Measurements from ENCODE around the gene CCL27.

Gene CCL27

GRCh38 chr9:34665381-34666250 is 3.2 kb upstream of the CCL27 start:
- DNase-seq (ENCODE audit: insufficient read length, low spot score) (peak; percentile 79), FAIRE-seq (peak; percentile 87)

GRCh38 chr9:34665067-34665380 is 2.6 kb upstream of the CCL27 start:
- no peak for TF ChIP-seq POLR2A (IDR thresholded peaks at IDR 0.05; ENCODE audit: low read depth, low read length)
- no peak for TF ChIP-seq POLR2AphosphoS5 (IDR thresholded peaks at IDR 0.05; ENCODE audit: low read depth, low read length)
- TF ChIP-seq SPI1 (IDR thresholded peaks at IDR 0.05; ENCODE audit: low read depth, low read length), result no peak
- no peak for TF ChIP-seq POU2F2 (IDR thresholded peaks at IDR 0.05; ENCODE audit: low read depth, low read length)
- no peak for TF ChIP-seq TAF1 (IDR thresholded peaks at IDR 0.05; ENCODE audit: low read depth, low read length)
- no peak for TF ChIP-seq PAX5 (IDR thresholded peaks at IDR 0.05; ENCODE audit: insufficient read depth, low read length, severe bottlenecking)
- DNase-seq (ENCODE audit: insufficient read length, low spot score) (no peak), FAIRE-seq (no peak)

More at GRCh38 chr9:34665381-34666250, 3.2 kb upstream of the CCL27 start:
- no peak for TF ChIP-seq SPI1 (IDR thresholded peaks at IDR 0.05; ENCODE audit: low read depth, low read length)
- no peak for TF ChIP-seq POLR2A (IDR thresholded peaks at IDR 0.05; ENCODE audit: low read depth, low read length)
- no peak for TF ChIP-seq TAF1 (IDR thresholded peaks at IDR 0.05; ENCODE audit: low read depth, low read length)
- TF ChIP-seq POU2F2 (IDR thresholded peaks at IDR 0.05; ENCODE audit: low read depth, low read length), result no peak
- no peak for TF ChIP-seq PAX5 (IDR thresholded peaks at IDR 0.05; ENCODE audit: insufficient read depth, low read length, severe bottlenecking)
- TF ChIP-seq POLR2AphosphoS5 (IDR thresholded peaks at IDR 0.05; ENCODE audit: low read depth, low read length), result no peak

GRCh38 chr9:34664281-34665066 is 2.0 kb upstream of the CCL27 start:
- TF ChIP-seq SPI1 (IDR thresholded peaks at IDR 0.05; ENCODE audit: low read depth, low read length) (no peak), POLR2A (IDR thresholded peaks at IDR 0.05; ENCODE audit: low read depth, low read length) (no peak), POLR2AphosphoS5 (IDR thresholded peaks at IDR 0.05; ENCODE audit: low read depth, low read length) (no peak), POU2F2 (IDR thresholded peaks at IDR 0.05; ENCODE audit: low read depth, low read length) (no peak), PAX5 (IDR thresholded peaks at IDR 0.05; ENCODE audit: insufficient read depth, low read length, severe bottlenecking) (no peak), TAF1 (IDR thresholded peaks at IDR 0.05; ENCODE audit: low read depth, low read length) (no peak)
- DNase-seq (ENCODE audit: insufficient read length, low spot score), result peak; percentile 53
- peak; percentile 60 for FAIRE-seq

GRCh38 chr9:34663303-34663605 is 797 bp upstream of the CCL27 start:
- FAIRE-seq, result no peak
- DNase-seq (ENCODE audit: insufficient read length, low spot score), result no peak
- TF ChIP-seq POLR2A (IDR thresholded peaks at IDR 0.05; ENCODE audit: low read depth, low read length) (no peak), SPI1 (IDR thresholded peaks at IDR 0.05; ENCODE audit: low read depth, low read length) (no peak), POU2F2 (IDR thresholded peaks at IDR 0.05; ENCODE audit: low read depth, low read length) (no peak), POLR2AphosphoS5 (IDR thresholded peaks at IDR 0.05; ENCODE audit: low read depth, low read length) (no peak), TAF1 (IDR thresholded peaks at IDR 0.05; ENCODE audit: low read depth, low read length) (no peak), PAX5 (IDR thresholded peaks at IDR 0.05; ENCODE audit: insufficient read depth, low read length, severe bottlenecking) (no peak)

GRCh38 chr9:34659592-34660253 is 2.7 kb downstream of the CCL27 start:
- DNase-seq (ENCODE audit: insufficient read length, low spot score) (no peak), FAIRE-seq (no peak)
- TF ChIP-seq SPI1 (IDR thresholded peaks at IDR 0.05; ENCODE audit: low read depth, low read length), result no peak
- no peak for TF ChIP-seq POLR2A (IDR thresholded peaks at IDR 0.05; ENCODE audit: low read depth, low read length)
- TF ChIP-seq POLR2AphosphoS5 (IDR thresholded peaks at IDR 0.05; ENCODE audit: low read depth, low read length), result no peak
- no peak for TF ChIP-seq TAF1 (IDR thresholded peaks at IDR 0.05; ENCODE audit: low read depth, low read length)
- no peak for TF ChIP-seq PAX5 (IDR thresholded peaks at IDR 0.05; ENCODE audit: insufficient read depth, low read length, severe bottlenecking)
- TF ChIP-seq POU2F2 (IDR thresholded peaks at IDR 0.05; ENCODE audit: low read depth, low read length), result no peak

- FAIRE-seq (no peak), DNase-seq (ENCODE audit: insufficient read length, low spot score) (no peak)
- TF ChIP-seq PAX5 (IDR thresholded peaks at IDR 0.05; ENCODE audit: insufficient read depth, low read length, severe bottlenecking) (no peak), POLR2A (IDR thresholded peaks at IDR 0.05; ENCODE audit: low read depth, low read length) (no peak), TAF1 (IDR thresholded peaks at IDR 0.05; ENCODE audit: low read depth, low read length) (no peak), SPI1 (IDR thresholded peaks at IDR 0.05; ENCODE audit: low read depth, low read length) (no peak), POU2F2 (IDR thresholded peaks at IDR 0.05; ENCODE audit: low read depth, low read length) (no peak), POLR2AphosphoS5 (IDR thresholded peaks at IDR 0.05; ENCODE audit: low read depth, low read length) (no peak)
Measured at GRCh38 chr9:34658461-34658860, 4.0 kb downstream of the CCL27 start.

GRCh38 chr9:34656992-34657391 is 5.5 kb downstream of the CCL27 start:
- DNase-seq (ENCODE audit: insufficient read length, low spot score) (no peak), FAIRE-seq (no peak)
- TF ChIP-seq SPI1 (IDR thresholded peaks at IDR 0.05; ENCODE audit: low read depth, low read length), result no peak
- TF ChIP-seq POU2F2 (IDR thresholded peaks at IDR 0.05; ENCODE audit: low read depth, low read length), result no peak
- no peak for TF ChIP-seq POLR2A (IDR thresholded peaks at IDR 0.05; ENCODE audit: low read depth, low read length)
- no peak for TF ChIP-seq POLR2AphosphoS5 (IDR thresholded peaks at IDR 0.05; ENCODE audit: low read depth, low read length)
- no peak for TF ChIP-seq PAX5 (IDR thresholded peaks at IDR 0.05; ENCODE audit: insufficient read depth, low read length, severe bottlenecking)
- TF ChIP-seq TAF1 (IDR thresholded peaks at IDR 0.05; ENCODE audit: low read depth, low read length), result no peak

GRCh38 chr9:34655394-34655793 is 7.1 kb downstream of the CCL27 start:
- DNase-seq (ENCODE audit: insufficient read length, low spot score), result no peak
- TF ChIP-seq PAX5 (IDR thresholded peaks at IDR 0.05; ENCODE audit: insufficient read depth, low read length, severe bottlenecking) (no peak), TAF1 (IDR thresholded peaks at IDR 0.05; ENCODE audit: low read depth, low read length) (no peak), POLR2AphosphoS5 (IDR thresholded peaks at IDR 0.05; ENCODE audit: low read depth, low read length) (no peak), SPI1 (IDR thresholded peaks at IDR 0.05; ENCODE audit: low read depth, low read length) (no peak)
- no peak for FAIRE-seq

All from GM12891 (cell line).